ENCODE measurements around the gene DHX38.

- TF ChIP-seq CTCF (IDR thresholded peaks at IDR 0.05) (no peak), POLR2A (IDR thresholded peaks at IDR 0.05) (no peak), EP300 (IDR thresholded peaks at IDR 0.05; ENCODE audit: low read depth) (no peak), POLR2AphosphoS5 (IDR thresholded peaks at IDR 0.05) (no peak)
Measured at GRCh38 chr16:72105978-72106377, 12.3 kb downstream of the DHX38 start.

All from transverse colon (tissue), 4 donors.